ENCODE measurements around the gene UBE2E3.

Gene UBE2E3

GRCh38 chr2:180991361-180991760, 11.0 kb downstream of the UBE2E3 start:
- H3K27ac ChIP-seq (ENCODE audit: low read length) = no peak overlapping the region
- DNase-seq = no peak
- no peak overlapping the region for H3K4me3 ChIP-seq (ENCODE audit: low read depth in 1 of 2, low read length in 2 of 2)
- TF ChIP-seq EZH2 (IDR thresholded peaks at IDR 0.05; ENCODE audit: borderline replicate concordance, low read depth, low read length, severe bottlenecking) = no peak
- TF ChIP-seq CTCF (IDR thresholded peaks at IDR 0.05; ENCODE audit: borderline replicate concordance, extremely low read depth, low read length, poor library complexity, severe bottlenecking) = no peak
- no peaks in the 10 kb centered on the region; the same call in 1 of the 2 replicates for H3K4me1 ChIP-seq (ENCODE audit: insufficient read depth, low read length)
- no peak overlapping the region for H3K4me2 ChIP-seq (ENCODE audit: insufficient read depth, low read length)
- no peak for ATAC-seq (ENCODE audit: insufficient read depth, low read depth)
- no peaks in the 10 kb centered on the region for H3K9me3 ChIP-seq (ENCODE audit: insufficient read depth, low read length, severe bottlenecking)
- no peaks in the 10 kb centered on the region for H3K27me3 ChIP-seq (ENCODE audit: insufficient read depth, low read length, poor library complexity)
- no peak overlapping the region for H2AFZ ChIP-seq (ENCODE audit: low read depth, low read length)
- H3K9ac ChIP-seq (ENCODE audit: low read depth, low read length) = no peak overlapping the region
- peaks cover 16% of the 10 kb centered on the region; the same call in 1 of the 2 replicates for H3K36me3 ChIP-seq (ENCODE audit: insufficient read depth, low read length)
- peaks cover 7% of the 10 kb centered on the region; the same call in 1 of the 2 replicates for H4K20me1 ChIP-seq (ENCODE audit: insufficient read depth, low read length)
- peaks cover 65% of the 10 kb centered on the region for H3K79me2 ChIP-seq (ENCODE audit: insufficient read depth, low read length)

GRCh38 chr2:180991820-180992219, 11.4 kb downstream of the UBE2E3 start:
- ATAC-seq (ENCODE audit: insufficient read depth, low read depth) (no peak), DNase-seq (no peak)
- no peaks in the 10 kb centered on the region for H3K9me3 ChIP-seq (ENCODE audit: insufficient read depth, low read length, severe bottlenecking)
- no peaks in the 10 kb centered on the region for H3K27me3 ChIP-seq (ENCODE audit: insufficient read depth, low read length, poor library complexity)
- H3K4me3 ChIP-seq (ENCODE audit: low read depth in 1 of 2, low read length in 2 of 2) = no peak overlapping the region
- H4K20me1 ChIP-seq (ENCODE audit: insufficient read depth, low read length) = peaks cover 7% of the 10 kb centered on the region; the same call in 1 of the 2 replicates
- H2AFZ ChIP-seq (ENCODE audit: low read depth, low read length) = no peak overlapping the region
- peaks cover 65% of the 10 kb centered on the region for H3K79me2 ChIP-seq (ENCODE audit: insufficient read depth, low read length)
- peaks cover 16% of the 10 kb centered on the region; the same call in 1 of the 2 replicates for H3K36me3 ChIP-seq (ENCODE audit: insufficient read depth, low read length)
- H3K4me2 ChIP-seq (ENCODE audit: insufficient read depth, low read length) = no peak overlapping the region
- no peaks in the 10 kb centered on the region; the same call in 1 of the 2 replicates for H3K4me1 ChIP-seq (ENCODE audit: insufficient read depth, low read length)
- TF ChIP-seq CTCF (IDR thresholded peaks at IDR 0.05; ENCODE audit: borderline replicate concordance, extremely low read depth, low read length, poor library complexity, severe bottlenecking) = no peak
- TF ChIP-seq EZH2 (IDR thresholded peaks at IDR 0.05; ENCODE audit: borderline replicate concordance, low read depth, low read length, severe bottlenecking) = no peak
- H3K27ac ChIP-seq (ENCODE audit: low read length) = no peak overlapping the region
- no peak overlapping the region for H3K9ac ChIP-seq (ENCODE audit: low read depth, low read length)

- DNase-seq (no peak), ATAC-seq (ENCODE audit: insufficient read depth, low read depth) (no peak)
- H3K27ac ChIP-seq (ENCODE audit: low read length) = no peak overlapping the region
- no peak overlapping the region for H3K4me3 ChIP-seq (ENCODE audit: low read depth in 1 of 2, low read length in 2 of 2)
- no peaks in the 10 kb centered on the region for H3K9me3 ChIP-seq (ENCODE audit: insufficient read depth, low read length, severe bottlenecking)
- H3K79me2 ChIP-seq (ENCODE audit: insufficient read depth, low read length) = peaks cover 66% of the 10 kb centered on the region
- no peak overlapping the region for H3K9ac ChIP-seq (ENCODE audit: low read depth, low read length)
- 0 out of 2 replicates have a peak, but pooled peaks cover 4% of the 10 kb centered on the region for H4K20me1 ChIP-seq (ENCODE audit: insufficient read depth, low read length)
- TF ChIP-seq EZH2 (IDR thresholded peaks at IDR 0.05; ENCODE audit: borderline replicate concordance, low read depth, low read length, severe bottlenecking) (no peak), CTCF (IDR thresholded peaks at IDR 0.05; ENCODE audit: borderline replicate concordance, extremely low read depth, low read length, poor library complexity, severe bottlenecking) (no peak)
- no peaks in the 10 kb centered on the region for H3K4me1 ChIP-seq (ENCODE audit: insufficient read depth, low read length)
- H3K36me3 ChIP-seq (ENCODE audit: insufficient read depth, low read length) = peaks cover 16% of the 10 kb centered on the region; the same call in 1 of the 2 replicates
- H3K27me3 ChIP-seq (ENCODE audit: insufficient read depth, low read length, poor library complexity) = no peaks in the 10 kb centered on the region
- no peak overlapping the region for H3K4me2 ChIP-seq (ENCODE audit: insufficient read depth, low read length)
- no peak overlapping the region for H2AFZ ChIP-seq (ENCODE audit: low read depth, low read length)
Measured at GRCh38 chr2:180992994-180993393, 12.6 kb downstream of the UBE2E3 start.
